Kidney (tissue), 14 donors: Measurements from ENCODE around the gene ARMH3. TPM values are rescaled to one million over a fixed set of nuclear protein-coding genes. Genes with fewer than 3 reads are reported as not detected.

ENCODE experiments used
- DNase-seq, 5 donors: peaks; one replicate each; pipeline ENCODE4 v3.0.0-alpha.2; 2013 to 2020
- FAIRE-seq: peaks from 2 replicates; lab custom pipeline; 2012; peaks lifted over from hg19 to GRCh38; lab: Jason Lieb, UNC
- H3K27ac ChIP-seq, 2 donors: one replicate each; pipeline ENCODE4 v1.7.0; 2013; ENCODE audit warnings: low read depth in 2 of 2, low read length in 2 of 2, inconsistent platforms in 1 of 2
- H3K27me3 ChIP-seq: one replicate; pipeline ENCODE4 v1.7.1; 2013; ENCODE audit warnings: low read length, inconsistent platforms; ENCODE audit not compliant: control insufficient read depth, insufficient read depth
- H3K36me3 ChIP-seq, 3 donors: one replicate each; pipeline versions ENCODE4 v1.7.0 to v1.7.1; 2013; ENCODE audit warnings: low read length in 3 of 3, control low read depth in 1 of 3, inconsistent platforms in 1 of 3; ENCODE audit not compliant: insufficient read depth in 3 of 3, control insufficient read depth in 2 of 3
- H3K4me1 ChIP-seq, 3 donors: one replicate each; pipeline versions ENCODE4 v1.7.0 to v1.7.1; 2013; ENCODE audit warnings: low read length in 3 of 3, inconsistent platforms in 1 of 3, low read depth in 1 of 3; ENCODE audit not compliant: control insufficient read depth in 2 of 3, insufficient read depth in 2 of 3
- H3K4me3 ChIP-seq, 3 donors: one replicate each; pipeline versions ENCODE4 v1.7.0 to v1.8.1; 2013; ENCODE audit warnings: low read length in 3 of 3, control low read depth in 1 of 3, inconsistent platforms in 1 of 3
- H3K9ac ChIP-seq, 3 donors: one replicate each; pipeline versions ENCODE4 v1.7.0 to v1.7.1; 2013; ENCODE audit warnings: low read length in 3 of 3, control low read depth in 1 of 3, inconsistent platforms in 1 of 3
- H3K9me3 ChIP-seq, 3 donors: one replicate each; pipeline versions ENCODE4 v1.7.0 to v1.7.1; 2013; ENCODE audit warnings: low read length in 3 of 3, control low read depth in 1 of 3, inconsistent platforms in 1 of 3; ENCODE audit not compliant: control insufficient read depth in 2 of 3, insufficient read depth in 1 of 3
- intact Hi-C: fragments of 100-400 bp; cut with DNase I; formaldehyde crosslinking; loops from one replicate; pipeline ENCODE4 v1.11.1; 2022
- polyA plus RNA-seq: library from polyadenylated mRNA; stranded (reverse); fragments of 350-450 nt; fragmentation: Illumina TruSeq; extraction: RNeasy Lipid Tissue Mini Kit (QIAGEN cat#74804); gene quantifications from one replicate; pipeline ENCODE4 v1.2.3, GENCODE V29; 2014; ENCODE audit warnings: low read depth, low replicate concordance; ENCODE audit not compliant: insufficient read depth
- total RNA-seq: library from RNA; stranded (reverse); fragmentation: NEBNext Ultra II Directional; extraction: Animal tissue kit (Norgen Biotek cat#: 25700); gene quantifications from one replicate; pipeline ENCODE4 v1.2.1, GENCODE V29; 2021
- TF ChIP-seq, protein P1 (sequence below): IDR thresholded peaks from 3 replicates; pipeline ENCODE4 v1.5.1; 2012; ENCODE audit warnings: mild to moderate bottlenecking, moderate library complexity, borderline replicate concordance; ENCODE audit not compliant: insufficient read depth; ENCODE audit errors: extremely low read depth
- donor health status: control.
- donor health status: control.
- donor health status: control.
- donor health status: control.
- donor health status: control.
- donor health status: DM: yes; HTN: yes; CAD: no.
- donor health status: Normal renal cell carcinoma (clear cell type).

Gene ARMH3
- total and polyA plus RNA-seq, 2 donors from 2014 or later, result 14.0 to 26.1 TPM

GRCh38 chr10:101938305-101939007, 117.5 kb downstream of the ARMH3 start:
- Histone ChIP-seq H3K4me3 (no peak overlapping the region), H3K9ac (no peak overlapping the region), H3K4me1 (peaks cover 0 to 4% (median 2%) of the 10 kb centered on the region in 3 donors), H3K27me3 (no peaks in the 10 kb centered on the region), H3K9me3 (no peaks in the 10 kb centered on the region), H3K27ac (no peak overlapping the region), H3K36me3 (peaks cover 0 to 5% (median 3%) of the 10 kb centered on the region in 3 donors)
- intact Hi-C loops, result no loop called here
- FAIRE-seq (no peak), DNase-seq (peak in 3 of 5 donors; percentile 41 to 77 (median 70))
- TF ChIP-seq, protein P1, sequence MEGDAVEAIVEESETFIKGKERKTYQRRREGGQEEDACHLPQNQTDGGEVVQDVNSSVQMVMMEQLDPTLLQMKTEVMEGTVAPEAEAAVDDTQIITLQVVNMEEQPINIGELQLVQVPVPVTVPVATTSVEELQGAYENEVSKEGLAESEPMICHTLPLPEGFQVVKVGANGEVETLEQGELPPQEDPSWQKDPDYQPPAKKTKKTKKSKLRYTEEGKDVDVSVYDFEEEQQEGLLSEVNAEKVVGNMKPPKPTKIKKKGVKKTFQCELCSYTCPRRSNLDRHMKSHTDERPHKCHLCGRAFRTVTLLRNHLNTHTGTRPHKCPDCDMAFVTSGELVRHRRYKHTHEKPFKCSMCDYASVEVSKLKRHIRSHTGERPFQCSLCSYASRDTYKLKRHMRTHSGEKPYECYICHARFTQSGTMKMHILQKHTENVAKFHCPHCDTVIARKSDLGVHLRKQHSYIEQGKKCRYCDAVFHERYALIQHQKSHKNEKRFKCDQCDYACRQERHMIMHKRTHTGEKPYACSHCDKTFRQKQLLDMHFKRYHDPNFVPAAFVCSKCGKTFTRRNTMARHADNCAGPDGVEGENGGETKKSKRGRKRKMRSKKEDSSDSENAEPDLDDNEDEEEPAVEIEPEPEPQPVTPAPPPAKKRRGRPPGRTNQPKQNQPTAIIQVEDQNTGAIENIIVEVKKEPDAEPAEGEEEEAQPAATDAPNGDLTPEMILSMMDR, result no peak

DNA sequence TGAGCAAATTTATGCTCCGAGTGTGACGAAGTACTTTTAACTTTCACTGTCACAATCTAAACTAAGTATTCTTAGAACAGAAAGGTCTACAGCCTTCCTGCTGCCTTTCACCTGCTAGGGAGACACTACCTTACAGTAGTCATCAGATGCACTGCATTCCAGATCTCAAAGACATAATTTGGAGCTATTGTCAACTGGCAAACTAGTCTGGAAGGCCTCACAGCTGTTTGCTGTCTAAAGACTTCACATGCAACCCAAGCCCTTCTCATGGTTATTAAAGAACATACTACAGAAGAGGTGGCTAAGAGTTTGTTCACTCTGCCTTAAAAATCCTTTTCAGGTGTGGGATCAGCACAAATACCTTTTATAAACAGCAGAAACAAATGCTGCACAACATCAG, 120.5 kb downstream of the ARMH3 start:
- Histone ChIP-seq H3K4me3 (no peak overlapping the region), H3K27ac (no peak overlapping the region), H3K9ac (no peak overlapping the region), H3K36me3 (peaks cover 0 to 5% (median 2%) of the 10 kb centered on the region in 3 donors), H3K4me1 (peaks cover 0 to 4% (median 2%) of the 10 kb centered on the region in 3 donors), H3K27me3 (no peaks in the 10 kb centered on the region), H3K9me3 (no peaks in the 10 kb centered on the region)
- DNase-seq (no peak), FAIRE-seq (no peak)
- intact Hi-C loops, result no loop called here
- TF ChIP-seq, protein P1, result no peak

DNA sequence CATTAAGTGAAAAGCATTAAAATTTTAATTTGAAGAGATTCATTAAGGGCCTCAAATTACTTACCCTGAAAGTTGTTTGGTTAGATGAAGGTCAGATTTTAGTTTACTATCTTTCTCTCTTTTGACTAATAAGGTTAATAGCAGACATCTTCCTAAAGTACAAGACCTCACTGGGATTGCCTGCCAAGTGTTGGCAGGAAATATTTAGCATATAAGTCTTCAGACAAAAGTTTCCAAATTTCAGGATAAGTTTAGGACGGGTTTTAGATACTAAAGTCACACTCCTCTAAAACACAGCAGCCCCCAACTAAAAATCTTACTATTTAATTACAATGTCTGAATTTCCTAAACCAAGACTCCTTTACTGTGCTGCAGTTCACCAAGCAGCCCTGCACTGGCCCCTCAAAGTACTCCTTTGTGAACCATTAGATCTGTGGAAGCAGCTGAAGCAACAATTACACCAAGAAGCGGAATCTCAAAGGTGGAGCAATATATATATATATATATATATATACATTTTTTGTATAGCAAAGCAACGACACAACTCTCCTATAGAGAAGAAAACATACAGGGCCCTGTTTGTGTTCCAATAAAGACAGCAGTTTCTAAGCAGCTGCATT, 121.2 kb downstream of the ARMH3 start:
- peaks cover 0 to 4% (median 2%) of the 10 kb centered on the region in 3 donors for H3K4me1 ChIP-seq
- no peak for DNase-seq
- H3K27ac ChIP-seq, result no peak overlapping the region
- intact Hi-C loops, result no loop called here
- H3K4me3 ChIP-seq, result no peak overlapping the region
- H3K36me3 ChIP-seq, result peaks cover 0 to 5% (median 2%) of the 10 kb centered on the region in 3 donors
- no peak for FAIRE-seq
- TF ChIP-seq, protein P1, result no peak
- H3K27me3 ChIP-seq, result no peaks in the 10 kb centered on the region
- H3K9ac ChIP-seq, result no peak overlapping the region
- H3K9me3 ChIP-seq, result no peaks in the 10 kb centered on the region
